Measurements from ENCODE around the gene OAS1. TPM values are rescaled to one million over a fixed set of nuclear protein-coding genes. Genes with fewer than 3 reads are reported as not detected.
A peak's percentile ranks its signal among the peaks of the same experiment; 100 is the strongest.
"Not testable (repeated sequence)": the region's sequence is repeated elsewhere in the genome, so short reads cannot be mapped to it uniquely, and the experiment has no call there.

OAS1 gene
- total RNA-seq, 1 experiment from 2014 or later: 490 TPM

DNA sequence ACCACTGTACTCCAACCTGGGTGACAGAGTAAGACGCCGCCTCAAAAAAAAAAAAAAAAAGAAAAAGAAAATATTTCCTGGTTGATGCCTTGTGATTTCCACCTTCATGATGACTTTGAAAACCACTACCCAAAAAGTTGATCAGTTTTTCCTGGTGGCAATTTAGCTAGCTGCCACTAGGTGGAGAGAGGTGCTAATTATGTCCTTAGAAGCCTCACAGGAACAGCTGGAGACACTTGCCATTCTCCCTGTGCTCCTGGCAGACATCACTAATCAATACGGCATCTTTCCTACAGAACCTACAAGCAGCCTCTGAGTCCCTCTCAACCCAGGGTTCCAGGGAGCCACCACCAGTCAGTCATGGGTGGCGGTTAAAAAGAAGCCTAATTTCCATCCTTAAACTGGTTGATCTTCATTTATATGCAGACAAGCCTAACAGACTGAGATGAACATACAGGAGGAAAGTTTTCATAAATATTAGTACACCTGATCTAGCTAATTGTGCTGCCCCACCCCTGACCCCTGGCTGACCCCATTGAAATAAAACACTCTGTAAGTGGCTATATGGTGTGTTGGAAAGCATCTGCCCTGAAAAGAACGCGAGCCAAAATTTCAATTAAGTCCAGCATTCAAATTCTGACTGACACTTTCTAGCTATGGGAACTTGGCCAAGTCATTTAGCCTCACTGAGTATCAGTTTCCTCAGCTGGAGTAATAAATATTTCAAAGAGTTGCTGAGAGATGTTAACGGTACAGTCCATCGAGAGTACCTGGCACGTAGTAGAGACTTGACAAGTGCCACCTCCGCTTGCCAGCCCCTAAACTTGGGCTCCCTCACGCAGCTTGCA, 6.2 kb upstream of the OAS1 start:
- peak; percentile 61 for DNase-seq (ENCODE audit: low read depth)

DNA sequence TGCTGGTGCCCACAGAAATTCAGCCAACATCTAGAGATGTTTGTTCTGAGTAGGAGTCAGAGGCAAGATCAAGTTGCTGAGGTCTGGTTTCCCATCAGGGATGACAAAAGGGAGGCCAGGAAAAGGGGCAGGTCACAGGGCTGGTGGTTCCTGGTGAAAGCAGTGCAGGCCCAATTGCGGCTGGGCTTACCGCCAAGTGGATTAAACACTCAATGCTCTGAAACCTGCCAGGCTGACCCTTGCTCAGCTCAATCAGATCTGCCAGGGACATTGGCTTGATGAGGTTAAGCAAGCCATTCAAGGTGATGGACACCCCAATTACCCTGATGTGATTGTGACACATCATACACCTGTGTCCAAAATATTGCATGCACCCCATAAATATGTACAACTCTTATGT, 5.5 kb upstream of the OAS1 start:
- peak; percentile 55 for DNase-seq (ENCODE audit: low read depth)

DNA sequence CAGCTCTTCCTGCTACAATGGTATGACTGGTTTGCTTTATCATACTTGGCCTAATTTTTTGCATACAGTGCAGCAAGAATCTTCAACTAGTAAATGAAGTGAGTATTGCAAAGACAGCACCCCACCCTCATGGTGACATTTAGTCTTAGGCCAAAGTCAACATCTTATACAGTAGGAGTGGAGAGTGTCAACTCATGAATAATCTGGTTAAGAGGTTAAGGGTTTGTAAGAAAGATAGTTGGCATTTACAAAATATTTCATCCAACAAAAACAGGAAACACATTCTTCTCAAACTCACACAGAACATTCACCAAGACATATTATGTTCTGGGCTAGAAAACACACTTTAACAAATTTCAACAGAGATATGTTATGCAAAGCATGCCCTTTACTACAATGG, 2.2 kb upstream of the OAS1 start:
- DNase-seq (ENCODE audit: low read depth): peak; percentile 43

DNA sequence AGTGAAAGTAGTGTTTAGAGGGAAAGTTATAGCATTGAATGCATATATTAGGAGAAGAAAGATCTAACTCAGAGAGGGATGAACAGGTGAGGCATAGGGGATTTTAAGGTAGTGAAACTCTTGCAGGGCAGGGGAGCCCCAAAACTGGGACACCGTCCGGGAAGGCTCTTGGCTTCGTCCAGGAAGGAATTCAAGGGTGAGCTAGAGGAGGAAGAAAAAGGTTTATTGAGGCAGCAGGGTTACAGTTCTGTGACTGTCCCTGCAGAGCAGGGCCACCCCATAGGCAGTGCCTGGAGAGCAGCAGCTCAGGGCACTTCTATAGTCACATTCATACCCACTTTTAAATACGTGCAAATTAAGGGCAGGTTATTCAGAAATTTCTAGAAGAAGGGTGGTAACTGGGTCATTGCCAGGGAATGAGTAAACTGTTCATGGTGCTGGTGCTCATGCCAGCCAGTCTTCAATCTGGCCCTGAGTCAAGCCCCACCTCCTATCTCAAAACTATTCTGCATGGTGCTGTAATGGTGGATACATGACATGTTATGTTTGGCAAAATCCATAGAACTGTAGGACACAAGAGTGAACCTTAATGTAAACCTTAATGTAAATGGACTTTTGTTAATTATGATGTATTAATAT, 1.2 kb upstream of the OAS1 start:
- peak; percentile 77 for DNase-seq (ENCODE audit: low read depth)

DNA sequence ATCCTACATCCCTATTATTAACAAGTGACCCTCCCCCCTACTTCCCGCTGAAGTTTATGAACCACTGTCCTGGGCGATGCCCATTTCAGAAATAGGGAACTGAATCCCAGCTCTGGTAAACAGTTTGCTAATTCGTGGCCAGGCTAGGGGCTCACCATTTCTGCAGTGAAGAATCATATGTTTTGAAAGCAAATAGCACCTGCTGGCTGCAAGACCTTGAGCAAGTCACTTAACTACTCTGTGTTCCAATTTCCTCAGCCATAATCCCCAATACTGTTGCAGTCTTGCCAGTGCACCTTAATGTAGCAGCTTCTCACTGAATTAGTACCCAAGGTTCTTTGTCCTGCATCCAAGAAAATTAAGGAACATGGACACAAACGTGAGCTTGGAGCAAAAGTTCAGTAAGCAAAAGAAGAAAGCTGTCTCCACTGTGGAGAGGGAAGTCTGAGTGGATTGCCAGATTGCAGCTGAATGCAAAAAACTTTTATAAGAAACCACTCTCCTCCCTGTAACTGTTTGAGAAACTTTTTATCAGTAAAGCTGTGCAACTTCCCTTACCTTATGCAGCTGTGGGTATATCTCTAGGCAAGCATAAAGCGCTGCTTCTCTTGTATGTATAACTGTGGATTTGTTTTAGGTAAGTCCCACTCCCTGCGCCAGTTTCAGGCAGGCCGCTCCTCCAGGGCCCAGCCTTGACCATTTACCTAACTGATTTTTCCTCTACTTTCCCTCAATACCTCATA, 824 bp downstream of the OAS1 start:
- no peak for DNase-seq (ENCODE audit: low read depth)

DNA sequence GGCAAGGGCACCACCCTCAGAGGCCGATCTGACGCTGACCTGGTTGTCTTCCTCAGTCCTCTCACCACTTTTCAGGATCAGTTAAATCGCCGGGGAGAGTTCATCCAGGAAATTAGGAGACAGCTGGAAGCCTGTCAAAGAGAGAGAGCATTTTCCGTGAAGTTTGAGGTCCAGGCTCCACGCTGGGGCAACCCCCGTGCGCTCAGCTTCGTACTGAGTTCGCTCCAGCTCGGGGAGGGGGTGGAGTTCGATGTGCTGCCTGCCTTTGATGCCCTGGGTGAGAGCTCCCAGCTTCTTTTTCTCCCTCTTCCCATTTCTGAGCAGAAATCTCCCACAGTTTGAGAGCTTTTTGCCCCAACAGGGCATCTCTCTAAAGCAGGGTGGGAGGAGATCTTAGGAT, 1.8 kb downstream of the OAS1 start:
- DNase-seq (ENCODE audit: low read depth): no peak

DNA sequence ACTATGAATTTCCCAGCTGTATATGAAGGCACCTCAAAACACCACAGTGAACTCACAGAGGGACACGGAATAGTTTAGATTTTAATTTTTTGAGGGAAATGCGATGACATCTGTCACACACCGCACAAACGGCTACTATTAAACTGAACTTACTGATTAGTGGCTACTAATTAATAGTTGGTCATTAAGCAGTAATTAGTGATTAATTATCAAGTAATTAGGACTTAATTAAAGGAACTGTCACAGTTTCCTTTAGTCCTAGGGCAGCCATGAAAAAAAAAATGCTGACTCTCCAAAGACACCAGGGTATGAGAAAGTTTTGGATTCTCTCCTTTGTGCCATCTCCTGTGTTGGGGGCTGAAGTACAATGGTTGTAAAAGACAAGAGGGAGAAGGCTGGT, 2.9 kb downstream of the OAS1 start:
- DNase-seq (ENCODE audit: low read depth): no peak

DNA sequence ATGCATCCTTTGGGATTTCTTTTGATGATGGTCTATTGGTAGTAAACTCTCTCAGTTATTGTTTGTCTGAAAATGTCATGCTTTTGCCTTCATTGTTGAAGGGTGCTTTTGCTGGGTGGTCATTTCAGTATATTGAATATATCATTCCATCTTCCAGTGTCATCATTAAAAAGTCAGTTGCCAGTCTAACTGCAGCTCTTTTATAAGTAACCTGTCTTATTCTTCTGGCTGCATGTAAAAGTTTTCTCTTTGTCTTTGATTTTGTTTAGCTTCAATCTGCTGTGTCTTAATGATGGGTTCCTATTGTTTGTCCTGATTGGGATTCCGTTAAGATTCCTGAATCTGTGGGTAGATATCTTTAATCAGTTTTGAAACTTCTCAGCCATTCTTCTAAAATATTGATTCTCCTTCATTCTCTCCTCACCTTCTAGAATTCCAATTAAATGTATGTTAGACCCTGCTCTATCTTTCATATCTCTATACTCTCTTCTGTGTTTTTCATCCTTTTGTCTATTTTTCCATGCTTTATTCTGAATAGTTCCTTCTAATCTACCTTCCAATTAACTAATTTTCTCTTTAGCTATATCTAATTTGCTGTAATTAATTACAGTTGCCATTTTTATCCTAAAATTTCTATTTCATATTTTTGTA, 6.4 kb downstream of the OAS1 start:
- no peak for DNase-seq (ENCODE audit: low read depth)

DNA sequence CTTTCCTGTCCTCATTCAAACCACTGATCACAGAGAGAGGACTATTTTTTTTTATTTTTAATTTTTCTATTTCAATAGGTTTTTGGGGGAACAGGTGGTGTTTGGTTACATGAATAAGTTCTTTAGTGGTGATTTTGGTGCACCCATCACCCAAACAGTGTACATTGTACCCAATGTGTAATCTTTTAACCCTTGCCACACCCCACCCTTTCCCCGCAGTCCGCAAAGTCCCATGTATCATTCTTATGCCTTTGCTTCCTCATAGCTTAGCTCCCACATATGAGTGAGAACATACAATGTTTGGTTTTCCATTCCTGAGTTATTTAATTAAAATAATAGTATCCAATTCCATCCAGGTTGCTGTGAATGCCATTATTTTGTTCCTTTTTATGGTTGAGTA, 7.1 kb downstream of the OAS1 start:
- not testable (repeated sequence) for DNase-seq (ENCODE audit: low read depth)

DNA sequence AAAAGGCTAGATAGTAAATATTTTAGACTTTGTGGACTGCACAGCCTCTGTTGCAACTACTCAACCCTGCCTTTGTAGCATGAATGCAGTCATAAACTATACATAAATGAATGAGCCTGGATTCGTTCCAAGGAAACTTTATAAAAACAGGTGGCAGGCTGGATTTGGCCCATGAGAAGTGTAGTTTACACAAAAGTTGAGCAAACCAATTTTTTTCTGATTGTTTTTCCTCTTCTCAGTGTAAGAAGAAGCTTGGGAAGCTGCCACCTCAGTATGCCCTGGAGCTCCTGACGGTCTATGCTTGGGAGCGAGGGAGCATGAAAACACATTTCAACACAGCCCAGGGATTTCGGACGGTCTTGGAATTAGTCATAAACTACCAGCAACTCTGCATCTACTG, 9.5 kb downstream of the OAS1 start:
- DNase-seq (ENCODE audit: low read depth): peak; percentile 87

DNA sequence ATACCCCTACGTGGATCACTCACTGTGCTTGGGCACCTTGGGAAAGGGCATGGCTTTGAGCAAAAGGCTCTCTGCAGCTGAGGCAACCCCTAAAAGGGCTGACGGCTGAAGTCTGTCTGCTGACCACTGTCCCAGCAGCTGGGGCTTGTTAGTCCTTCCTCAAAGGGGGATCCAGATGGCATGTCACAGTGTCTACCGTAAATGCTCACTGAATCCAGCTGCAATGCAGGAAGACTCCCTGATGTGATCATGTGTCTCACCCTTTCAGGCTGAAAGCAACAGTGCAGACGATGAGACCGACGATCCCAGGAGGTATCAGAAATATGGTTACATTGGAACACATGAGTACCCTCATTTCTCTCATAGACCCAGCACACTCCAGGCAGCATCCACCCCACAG, 12.4 kb downstream of the OAS1 start:
- DNase-seq (ENCODE audit: low read depth): no peak

DNA sequence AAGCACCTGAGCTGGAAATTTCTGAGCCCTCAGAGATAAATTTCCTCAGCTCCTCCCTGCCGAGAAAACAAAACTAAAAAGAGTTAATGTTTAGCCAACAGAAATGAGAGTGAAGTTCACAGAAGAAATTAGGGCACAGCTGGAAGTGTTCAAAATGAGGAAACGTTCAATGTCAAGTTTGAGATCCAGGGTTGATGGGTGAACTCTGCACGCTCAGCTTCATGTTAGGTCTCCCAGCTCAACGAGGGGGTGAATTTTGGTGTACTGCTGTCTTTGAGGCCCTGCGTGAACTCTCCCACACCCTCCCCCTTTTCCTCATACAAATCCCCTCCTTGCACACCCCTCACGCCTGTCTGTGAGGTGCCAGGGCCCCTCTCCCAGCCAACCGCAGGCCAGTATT, 18.2 kb downstream of the OAS1 start:
- no peak for DNase-seq (ENCODE audit: low read depth)

DNA sequence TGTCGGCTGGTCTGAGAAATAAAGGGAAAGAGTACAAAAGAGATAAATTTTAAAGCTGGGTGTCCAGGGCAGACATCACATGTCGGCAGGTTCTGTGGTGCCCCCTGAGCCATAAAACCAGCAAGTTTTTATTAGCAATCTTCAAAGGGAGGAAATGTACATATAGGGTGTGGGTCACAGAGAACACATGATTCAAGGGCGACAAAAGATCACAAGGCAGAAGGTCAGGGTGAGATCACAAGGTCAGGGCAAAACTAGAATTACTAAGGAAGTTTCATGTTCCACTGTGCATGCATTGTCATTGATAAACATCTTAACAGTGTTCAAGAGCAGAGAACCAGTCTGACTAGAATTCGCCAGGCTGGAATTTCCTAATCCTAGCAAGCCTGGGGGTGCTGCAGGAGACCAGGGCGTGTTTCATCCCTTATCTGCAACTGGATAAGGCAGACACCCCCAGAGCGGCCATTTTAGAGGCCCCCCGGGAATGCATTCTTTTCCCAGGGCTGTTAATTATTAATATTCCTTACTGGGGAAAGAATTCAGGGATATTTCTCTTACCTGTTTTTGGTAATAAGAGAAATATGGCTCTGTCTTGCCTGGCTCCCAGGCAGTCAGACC, 19.8 kb downstream of the OAS1 start:
- DNase-seq (ENCODE audit: low read depth): not testable (repeated sequence)

DNA sequence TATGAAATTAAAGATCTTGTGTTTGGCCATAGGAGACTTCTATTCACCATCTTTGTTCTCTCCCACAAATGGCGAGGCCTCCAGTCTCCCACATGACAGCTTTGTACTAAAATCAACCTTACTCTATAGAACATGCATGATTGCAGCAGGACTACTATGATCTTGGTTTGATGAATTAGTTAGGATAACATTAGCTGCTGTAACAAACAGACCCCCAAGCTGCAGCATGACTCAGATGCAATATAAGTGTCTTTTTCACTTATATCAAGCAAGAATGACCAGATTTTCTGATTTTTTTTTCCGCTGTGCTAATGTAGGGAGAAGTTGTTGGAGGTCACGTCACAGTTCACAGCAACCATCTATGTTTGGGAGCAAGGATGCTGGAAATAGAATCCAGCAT, 20.7 kb downstream of the OAS1 start:
- DNase-seq (ENCODE audit: low read depth): no peak

DNA sequence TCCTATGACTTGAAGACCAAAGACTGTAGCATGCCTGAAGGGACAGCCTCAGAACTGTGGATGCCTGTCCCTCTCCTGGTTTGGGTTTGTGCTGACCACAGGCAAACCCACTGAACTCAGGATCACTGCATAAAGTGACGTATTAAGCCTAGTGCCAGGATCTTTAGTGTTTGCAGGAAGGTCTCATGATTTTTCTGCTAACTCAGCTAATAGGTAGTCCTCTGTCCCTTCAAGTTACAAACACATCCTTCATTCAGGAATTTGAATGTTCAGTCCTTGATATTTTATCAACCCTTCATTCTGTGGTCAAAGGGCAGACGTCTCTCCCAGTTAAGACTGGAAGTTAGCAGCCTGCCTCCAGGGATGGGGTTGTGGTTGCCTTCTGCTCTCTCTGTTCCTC, 21.2 kb downstream of the OAS1 start:
- no peak for DNase-seq (ENCODE audit: low read depth)

DNA sequence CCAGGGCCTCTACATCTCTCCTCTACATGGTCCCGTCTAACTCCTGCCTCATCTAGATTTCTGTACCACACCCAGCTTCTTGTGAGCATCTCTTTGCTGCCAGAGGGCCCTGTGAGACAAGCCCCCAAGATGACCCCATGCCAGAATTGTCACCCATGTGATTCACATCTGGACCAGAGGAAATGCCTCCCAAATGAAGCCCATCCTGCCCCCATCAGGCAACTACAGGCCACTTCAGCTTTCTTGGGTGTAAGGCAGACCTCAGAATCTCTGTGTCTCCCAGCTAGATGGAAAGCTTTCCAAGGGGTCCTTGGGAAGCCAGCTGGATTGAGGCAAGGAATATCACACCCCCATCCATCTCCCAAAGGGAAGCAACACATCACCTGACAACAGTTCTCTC, 22.2 kb downstream of the OAS1 start:
- no peak for DNase-seq (ENCODE audit: low read depth)

DNA sequence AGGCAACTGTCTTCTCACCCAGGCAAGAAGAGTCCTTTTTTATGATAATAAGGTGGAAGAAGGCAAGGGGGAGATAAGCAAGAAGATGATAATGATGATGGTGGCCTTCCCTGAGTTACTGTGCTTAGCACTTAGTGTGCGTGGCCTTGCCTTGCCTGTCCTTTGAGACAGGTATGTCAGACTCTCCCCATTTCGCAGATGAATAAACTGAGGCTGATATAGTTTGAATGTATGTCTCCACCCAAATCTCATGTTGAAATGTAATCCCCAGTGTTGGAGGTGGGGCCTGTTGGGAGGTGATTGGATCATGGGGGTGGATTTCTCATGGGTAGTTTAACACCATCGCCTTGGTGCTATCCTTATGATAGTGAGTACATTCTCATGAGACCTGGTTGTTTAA, 23.0 kb downstream of the OAS1 start:
- no peak for DNase-seq (ENCODE audit: low read depth)

DNA sequence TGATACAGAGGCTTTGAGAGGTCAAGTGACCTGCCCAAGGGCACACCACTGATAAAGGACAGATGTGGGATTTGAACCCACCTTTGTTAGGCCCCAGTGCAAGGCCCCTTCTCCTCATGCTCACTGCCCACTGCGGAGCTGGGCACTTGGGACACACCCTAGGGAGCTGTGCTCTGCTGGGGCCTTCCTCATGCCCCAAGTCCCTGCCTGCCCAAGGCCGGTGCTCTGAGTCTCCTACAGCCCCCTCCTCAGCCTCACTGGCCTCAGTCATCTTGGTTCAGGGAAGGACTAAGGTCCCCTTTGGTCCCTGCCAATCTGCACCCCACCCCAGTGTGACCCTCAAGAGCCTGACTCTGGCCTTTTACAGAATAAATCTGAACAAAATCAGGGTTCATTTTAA, 23.6 kb downstream of the OAS1 start:
- no peak for DNase-seq (ENCODE audit: low read depth)

DNA sequence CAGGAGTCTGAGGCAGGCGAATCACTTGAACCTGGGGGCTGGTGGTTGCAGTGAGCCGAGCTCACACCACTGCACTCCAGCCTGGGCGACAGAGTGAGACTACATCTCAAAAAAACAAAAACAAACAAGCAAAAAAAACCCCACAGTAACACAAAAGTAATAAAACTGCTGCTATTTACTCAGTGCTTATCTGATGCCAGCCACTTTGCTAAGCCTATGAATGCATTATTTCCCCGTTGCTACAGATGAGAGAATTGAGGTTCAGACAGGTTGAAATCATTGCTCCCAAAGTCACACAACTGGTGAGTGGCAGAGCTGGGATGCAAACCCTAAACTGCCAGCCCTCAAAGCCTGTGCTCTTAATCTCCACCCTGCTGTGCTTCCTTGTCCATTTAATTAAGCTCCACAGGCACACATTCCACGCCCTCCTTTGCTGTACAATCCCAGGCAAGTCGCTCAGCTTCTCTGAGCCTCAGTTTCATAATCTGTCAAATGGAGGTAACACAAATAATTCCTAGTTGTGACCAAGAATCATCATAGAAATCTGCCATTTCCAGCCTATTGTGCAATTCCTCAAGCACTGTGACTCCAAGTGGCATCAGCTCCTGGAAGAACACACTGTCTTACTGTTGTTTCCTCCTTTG, 25.8 kb downstream of the OAS1 start:
- DNase-seq (ENCODE audit: low read depth): no peak

DNA sequence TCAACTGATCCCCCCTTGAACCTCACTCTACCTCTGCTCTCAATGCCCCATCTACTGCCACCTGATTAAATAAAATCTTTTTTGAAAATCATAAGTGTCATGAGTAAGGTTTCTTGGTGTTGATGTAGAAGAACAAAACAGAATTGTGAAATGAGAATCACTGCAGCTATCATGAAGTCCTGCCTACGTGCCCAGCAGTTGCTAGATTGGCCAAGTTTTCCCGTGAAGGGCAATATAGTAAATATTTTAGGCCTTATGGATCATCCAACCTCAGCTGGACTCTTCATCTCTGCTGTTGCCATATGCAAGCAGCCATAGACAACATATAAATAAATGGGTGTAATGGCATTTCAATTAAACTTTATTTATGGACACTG, 26.4 kb downstream of the OAS1 start:
- no peak for DNase-seq (ENCODE audit: low read depth)

DNA sequence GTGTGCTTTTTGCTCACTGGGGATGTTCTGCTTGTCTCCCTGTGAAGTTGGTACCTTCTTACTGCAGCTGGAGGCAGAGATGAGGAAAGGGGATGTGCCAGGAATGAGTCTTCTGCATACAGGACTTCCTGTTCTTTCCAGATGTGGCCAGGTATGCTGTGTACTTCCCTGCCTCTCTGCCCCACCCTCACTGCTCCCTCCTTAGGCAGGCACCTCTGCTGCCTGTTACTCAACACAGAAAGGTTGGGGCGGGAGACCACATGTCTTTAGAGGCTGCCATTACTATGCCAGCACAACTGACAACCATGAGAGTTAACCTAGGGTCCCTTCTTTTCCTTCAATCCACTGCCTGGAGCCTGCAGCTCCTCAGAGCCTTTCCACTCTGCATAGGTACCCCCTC, 29.5 kb downstream of the OAS1 start:
- no peak for DNase-seq (ENCODE audit: low read depth)

Measured in M059J (cell line).